GM12878 (cell line): Measurements from ENCODE around the gene PDE1C. TPM values are rescaled to one million over a fixed set of nuclear protein-coding genes. Genes with fewer than 3 reads are reported as not detected.

ENCODE experiments used
- ATAC-seq: fragments of 200-7000 bp; cut with Tn5 transposase; 3 replicates; pipeline ENCODE4 v1.9.1; 2020; ENCODE audit warnings: mild to moderate bottlenecking, moderate library complexity
- BruUV-seq: library from RNA; stranded (reverse); fragments of 400-500 nt; replicated peaks from 2 replicates; lab custom pipeline; 2021; lab: Mats Ljungman, UMichigan
- CTCF ChIA-PET: fragments of 300-600 bp; sonication (Branson Sonifier 250); formaldehyde crosslinking; extraction: SDS; loops from one replicate; lab custom pipeline; 2021; ENCODE audit warnings: inconsistent platforms; lab: Yijun Ruan, JAX
- POLR2A ChIA-PET: fragments of 350-600 bp; formaldehyde crosslinking; extraction: SDS; loops from one replicate; lab custom pipeline; 2021; ENCODE audit warnings: inconsistent platforms; lab: Charles Lee
- RAD21 ChIA-PET: fragments of 300-600 bp; sonication (Branson Sonifier 250); formaldehyde crosslinking; loops from one replicate; lab custom pipeline; 2023; ENCODE audit warnings: antibody characterized with exemption; ENCODE audit not compliant: unreplicated experiment; lab: Charles Lee
- SMC1A ChIA-PET: fragments of 300-600 bp; sonication (Branson Sonifier 250); formaldehyde crosslinking; loops from one replicate; lab custom pipeline; 2023; ENCODE audit not compliant: unreplicated experiment, uncharacterized antibody; lab: Charles Lee
- DNase-seq: peaks from one replicate; pipeline ENCODE4 v3.0.0-alpha.2; 2011; ENCODE audit warnings: low read depth, low spot score
- FAIRE-seq: peaks from 3 replicates; lab custom pipeline; 2011; peaks lifted over from hg19 to GRCh38; lab: Jason Lieb, UNC
- H2AFZ ChIP-seq: 2 replicates; pipeline ENCODE4 v1.6.0; 2011; ENCODE audit warnings: low read depth, low read length, control low read depth; ENCODE audit not compliant: control insufficient read depth
- H3K27ac ChIP-seq: 2 replicates; pipeline ENCODE4 v1.5.1; 2011; ENCODE audit warnings: control low read depth; ENCODE audit not compliant: control insufficient read depth, insufficient read depth
- H3K27me3 ChIP-seq, 2 experiments: replicated peaks in 1 of 2; 2 replicates each; pipeline versions ENCODE4 v1.6.0 to v1.6.1; 2011; ENCODE audit warnings: low read length in 1 of 2; ENCODE audit not compliant: control insufficient read depth in 2 of 2, insufficient read depth in 2 of 2
- H3K36me3 ChIP-seq, 2 experiments: 2 replicates each; pipeline ENCODE4 v1.5.1; 2011; ENCODE audit warnings: low read length in 1 of 2; ENCODE audit not compliant: control insufficient read depth in 2 of 2, insufficient read depth in 2 of 2
- H3K4me1 ChIP-seq: 2 replicates; pipeline ENCODE4 v1.6.1; 2011; ENCODE audit warnings: mild to moderate bottlenecking, low read length, moderate library complexity, mixed read lengths; ENCODE audit not compliant: control insufficient read depth, insufficient read depth
- H3K4me2 ChIP-seq: 2 replicates; pipeline ENCODE4 v1.6.0; 2011; ENCODE audit warnings: control low read depth; ENCODE audit not compliant: control insufficient read depth, insufficient read depth
- H3K4me3 ChIP-seq: fragments of 200-600 bp; sonication (generic); 2 replicates; pipeline ENCODE4 v1.5.1; 2016
- H3K79me2 ChIP-seq: 2 replicates; pipeline ENCODE4 v1.6.0; 2011; ENCODE audit warnings: low read length; ENCODE audit not compliant: control insufficient read depth, insufficient read depth
- H3K9ac ChIP-seq: 2 replicates; pipeline ENCODE4 v1.8.0; 2011; ENCODE audit warnings: low read length, control low read depth, mixed read lengths; ENCODE audit not compliant: control insufficient read depth, insufficient read depth
- H3K9me3 ChIP-seq: replicated peaks from 3 replicates; pipeline ENCODE4 v1.5.1; 2011; ENCODE audit warnings: mild to moderate bottlenecking, low read length; ENCODE audit not compliant: control insufficient read depth, insufficient read depth
- H4K20me1 ChIP-seq: 2 replicates; pipeline ENCODE4 v1.6.0; 2011; ENCODE audit not compliant: control insufficient read depth, insufficient read depth
- ATF7 ChIP-seq: fragments of 450-650 bp; IDR thresholded peaks from 2 replicates; pipeline ENCODE4 v1.6.1; 2016; ENCODE audit warnings: low read depth, mild to moderate bottlenecking
- CBX3 ChIP-seq: fragments of 200-600 bp; sonication (generic); IDR thresholded peaks from 2 replicates; pipeline ENCODE4 v1.6.1; 2016; ENCODE audit warnings: low read depth, borderline replicate concordance
- CHD1 ChIP-seq: IDR thresholded peaks from 2 replicates; pipeline ENCODE4 v1.6.1; 2012; ENCODE audit warnings: low read depth, low read length, improper control_type of control experiment
- CREM ChIP-seq: IDR thresholded peaks from 2 replicates; pipeline ENCODE4 v1.6.1; 2014; ENCODE audit warnings: antibody characterized with exemption, low read depth
- EED ChIP-seq: sonication (generic); IDR thresholded peaks from 2 replicates; pipeline ENCODE4 v1.6.1; 2016; ENCODE audit warnings: antibody characterized with exemption, low read depth
- ETV6 ChIP-seq, 2 experiments: fragments of 450-650 bp in 1 of 2; IDR thresholded peaks in 1 of 2; conservative IDR thresholded peaks in 1 of 2; 2 replicates each; pipeline ENCODE4 v1.6.1; 2014; ENCODE audit warnings: antibody characterized with exemption in 1 of 2, borderline replicate concordance in 1 of 2, low read depth in 1 of 2, mild to moderate bottlenecking in 1 of 2, moderate library complexity in 1 of 2
- JUNB ChIP-seq: IDR thresholded peaks from 2 replicates; pipeline ENCODE4 v1.6.1; 2016; ENCODE audit warnings: antibody characterized with exemption, mild to moderate bottlenecking
- MEF2B ChIP-seq: fragments of 450-650 bp; IDR thresholded peaks from 2 replicates; pipeline ENCODE4 v1.6.1; 2018; ENCODE audit warnings: mild to moderate bottlenecking, moderate library complexity; ENCODE audit not compliant: partially characterized antibody, poor library complexity, severe bottlenecking
- RCOR1 ChIP-seq: conservative IDR thresholded peaks from 2 replicates; pipeline ENCODE4 v1.6.1; 2012; ENCODE audit warnings: low read depth, low read length, improper control_type of control experiment
- SUZ12 ChIP-seq: fragments of 200-600 bp; sonication (generic); IDR thresholded peaks from one replicate; pipeline ENCODE4 v1.6.1; 2018; ENCODE audit warnings: antibody characterized with exemption, mild to moderate bottlenecking; ENCODE audit not compliant: unreplicated experiment
- YY1 ChIP-seq: IDR thresholded peaks from 2 replicates; pipeline ENCODE4 v1.6.1; 2011; ENCODE audit warnings: low read depth, mild to moderate bottlenecking, low read length
- WGBS: methylation state at CpG from one replicate; pipeline ENCODE4 v1.1.6; 2016; ENCODE audit warnings: low lambda C conversion rate; ENCODE audit not compliant: insufficient replicate concordance, insufficient coverage; ENCODE audit errors: missing lambda C conversion rate; 5-methylcytosine and 5-hydroxymethylcytosine counted together
- in situ Hi-C: fragments of 300-500 bp; cut with MboI; formaldehyde crosslinking; loops from 9 replicates; pipeline ENCODE4 v1.14.3; 2018; ENCODE audit warnings: mixed read lengths
- intact Hi-C: fragments of 100-400 bp; cut with micrococcal nuclease; formaldehyde crosslinking; loops from one replicate; pipeline ENCODE4 v1.14.2; 2022; ENCODE audit not compliant: unreplicated experiment
- polyA plus RNA-seq, 11 experiments: library from polyadenylated mRNA; depleted of rRNA in 4 of 11; unstranded in 6 of 11; stranded (reverse) in 5 of 11; fragments of >200 nt; fragmentation: Nextera tagmentation in 4 of 11; fragmentation: Illumina TruSeq in 1 of 11; extraction: Ambion mirVana in 4 of 11; extraction: Trizol in 1 of 11; gene quantifications; 1 replicate in 1 of 11; 2 replicates in 10 of 11; pipeline versions ENCODE4 v1.2.1 to v1.2.3, GENCODE V29; 2011 to 2016; ENCODE audit warnings: inconsistent platforms in 2 of 11, missing spikeins in 2 of 11, low read depth in 1 of 11
- total RNA-seq, 4 experiments: library from RNA; depleted of rRNA in 3 of 4; stranded (reverse); fragments of >200 nt in 3 of 4; fragmentation: Illumina TruSeq in 1 of 4; extraction: Trizol in 1 of 4; gene quantifications; 2 replicates each; pipeline versions ENCODE4 v1.2.1 to v1.2.3, GENCODE V29; 2013 to 2021
- TF ChIP-seq, protein P1 (sequence below): fragments of 450-650 bp; IDR thresholded peaks from 2 replicates; pipeline ENCODE4 v1.6.1; 2017; ENCODE audit warnings: mild to moderate bottlenecking, moderate library complexity
- TF ChIP-seq, protein P2 (sequence below): fragments of 450-650 bp; IDR thresholded peaks from 2 replicates; pipeline ENCODE4 v1.6.1; 2016; ENCODE audit warnings: mild to moderate bottlenecking

PDE1C gene
- total and polyA plus RNA-seq, 10 of the 15 experiments (the other 5 are each of a cell fraction or from before 2014, with no cell fraction given) = 0.29 to 2.3 (median 0.70) TPM

DNA sequence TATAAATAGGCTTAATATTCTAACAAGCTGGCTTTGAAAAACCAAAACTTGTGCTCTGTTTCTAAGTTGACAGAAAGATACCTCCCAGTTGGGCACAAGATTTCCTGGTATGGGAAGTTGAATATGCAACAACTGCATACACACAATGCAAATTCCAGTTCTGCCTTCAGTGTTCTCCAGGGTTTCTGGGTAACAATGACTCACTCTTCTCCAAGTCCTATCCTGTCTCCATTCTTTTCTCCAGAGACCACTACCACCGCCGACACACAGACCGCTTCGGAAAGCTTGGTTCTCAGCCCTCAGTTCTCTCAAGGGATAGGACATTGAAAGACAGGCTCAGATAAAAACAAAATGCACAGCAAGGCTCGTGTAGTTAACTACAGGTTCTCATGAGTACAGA lies 12.2 kb downstream of the PDE1C start:
- Histone ChIP-seq H3K4me2 (no peak overlapping the region), H3K27me3 (no peaks in the 10 kb centered on the region; a peak in 1 of 4 replicates), H3K4me3 (no peak overlapping the region), H3K4me1 (no peaks in the 10 kb centered on the region), H3K9me3 (no peaks in the 10 kb centered on the region; the same call in 2 of the 3 replicates), H3K36me3 (no peaks in the 10 kb centered on the region), H2AFZ (no peak overlapping the region), H3K79me2 (no peaks in the 10 kb centered on the region), H3K9ac (no peak overlapping the region), H3K27ac (no peak overlapping the region), H4K20me1 (no peaks in the 10 kb centered on the region)
- ChIA-PET RAD21 (no interaction called here), CTCF (interaction anchor here (1.0 to 3.1 kb wide), 2 partner anchors 10 to 114 kb away, joined by 3 to 13 read pairs; no protein-coding TSS in a partner anchor), POLR2A (interaction anchor here (0.6 kb wide), 1 partner anchor 12 kb away, joined by 4 read pairs; the partner anchor contains the start of gene PDE1C), SMC1A (interaction anchor here (0.9 to 11.5 kb wide), 8 partner anchors 8 to 275 kb away, joined by 3 to 69 read pairs (median 4); no protein-coding TSS in a partner anchor)
- FAIRE-seq (no peak), ATAC-seq (no peak), DNase-seq (no peak)
- in situ Hi-C loops (no loop called here), intact Hi-C loops (no loop called here)
- whole genome bisulfite sequencing = 51% methylated on average over 5 of the region's 5 CpGs
- no TSS peak for BruUV-seq
- TF ChIP-seq, protein P1, sequence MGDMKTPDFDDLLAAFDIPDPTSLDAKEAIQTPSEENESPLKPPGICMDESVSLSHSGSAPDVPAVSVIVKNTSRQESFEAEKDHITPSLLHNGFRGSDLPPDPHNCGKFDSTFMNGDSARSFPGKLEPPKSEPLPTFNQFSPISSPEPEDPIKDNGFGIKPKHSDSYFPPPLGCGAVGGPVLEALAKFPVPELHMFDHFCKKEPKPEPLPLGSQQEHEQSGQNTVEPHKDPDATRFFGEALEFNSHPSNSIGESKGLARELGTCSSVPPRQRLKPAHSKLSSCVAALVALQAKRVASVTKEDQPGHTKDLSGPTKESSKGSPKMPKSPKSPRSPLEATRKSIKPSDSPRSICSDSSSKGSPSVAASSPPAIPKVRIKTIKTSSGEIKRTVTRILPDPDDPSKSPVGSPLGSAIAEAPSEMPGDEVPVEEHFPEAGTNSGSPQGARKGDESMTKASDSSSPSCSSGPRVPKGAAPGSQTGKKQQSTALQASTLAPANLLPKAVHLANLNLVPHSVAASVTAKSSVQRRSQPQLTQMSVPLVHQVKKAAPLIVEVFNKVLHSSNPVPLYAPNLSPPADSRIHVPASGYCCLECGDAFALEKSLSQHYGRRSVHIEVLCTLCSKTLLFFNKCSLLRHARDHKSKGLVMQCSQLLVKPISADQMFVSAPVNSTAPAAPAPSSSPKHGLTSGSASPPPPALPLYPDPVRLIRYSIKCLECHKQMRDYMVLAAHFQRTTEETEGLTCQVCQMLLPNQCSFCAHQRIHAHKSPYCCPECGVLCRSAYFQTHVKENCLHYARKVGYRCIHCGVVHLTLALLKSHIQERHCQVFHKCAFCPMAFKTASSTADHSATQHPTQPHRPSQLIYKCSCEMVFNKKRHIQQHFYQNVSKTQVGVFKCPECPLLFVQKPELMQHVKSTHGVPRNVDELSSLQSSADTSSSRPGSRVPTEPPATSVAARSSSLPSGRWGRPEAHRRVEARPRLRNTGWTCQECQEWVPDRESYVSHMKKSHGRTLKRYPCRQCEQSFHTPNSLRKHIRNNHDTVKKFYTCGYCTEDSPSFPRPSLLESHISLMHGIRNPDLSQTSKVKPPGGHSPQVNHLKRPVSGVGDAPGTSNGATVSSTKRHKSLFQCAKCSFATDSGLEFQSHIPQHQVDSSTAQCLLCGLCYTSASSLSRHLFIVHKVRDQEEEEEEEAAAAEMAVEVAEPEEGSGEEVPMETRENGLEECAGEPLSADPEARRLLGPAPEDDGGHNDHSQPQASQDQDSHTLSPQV = no peak
- TF ChIP-seq ATF7 = no peak
- no peak for TF ChIP-seq RCOR1
- no peak for TF ChIP-seq YY1
- no peak for TF ChIP-seq SUZ12
- no peak for TF ChIP-seq CREM
- no peak for TF ChIP-seq MEF2B
- TF ChIP-seq EED = no peak
- no peak for TF ChIP-seq CBX3
- TF ChIP-seq ETV6 (conservative IDR thresholded peaks at IDR 0.05 in 1 of 2, IDR thresholded peaks at IDR 0.05 in 1 of 2; ENCODE audit: borderline replicate concordance in 1 of 2, low read depth in 1 of 2) = no peak
- TF ChIP-seq, protein P2, sequence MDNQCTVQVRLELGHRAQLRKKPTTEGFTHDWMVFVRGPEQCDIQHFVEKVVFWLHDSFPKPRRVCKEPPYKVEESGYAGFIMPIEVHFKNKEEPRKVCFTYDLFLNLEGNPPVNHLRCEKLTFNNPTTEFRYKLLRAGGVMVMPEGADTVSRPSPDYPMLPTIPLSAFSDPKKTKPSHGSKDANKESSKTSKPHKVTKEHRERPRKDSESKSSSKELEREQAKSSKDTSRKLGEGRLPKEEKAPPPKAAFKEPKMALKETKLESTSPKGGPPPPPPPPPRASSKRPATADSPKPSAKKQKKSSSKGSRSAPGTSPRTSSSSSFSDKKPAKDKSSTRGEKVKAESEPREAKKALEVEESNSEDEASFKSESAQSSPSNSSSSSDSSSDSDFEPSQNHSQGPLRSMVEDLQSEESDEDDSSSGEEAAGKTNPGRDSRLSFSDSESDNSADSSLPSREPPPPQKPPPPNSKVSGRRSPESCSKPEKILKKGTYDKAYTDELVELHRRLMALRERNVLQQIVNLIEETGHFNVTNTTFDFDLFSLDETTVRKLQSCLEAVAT = no peak
- no peak for TF ChIP-seq JUNB
- TF ChIP-seq CHD1 = no peak
